GM10248 (cell line): ENCODE measurements around the gene YPEL4.

ENCODE experiments used
- CTCF ChIA-PET: fragments of 300-600 bp; sonication (Branson Sonifier 250); formaldehyde crosslinking; extraction: SDS; loops from one replicate; lab custom pipeline; 2021; ENCODE audit warnings: antibody characterized with exemption; lab: Yijun Ruan, JAX
- POLR2A ChIA-PET: fragments of 350-650 bp; sonication (Branson Sonifier 250); formaldehyde crosslinking; extraction: SDS; loops from one replicate; lab custom pipeline; 2020; ENCODE audit warnings: antibody characterized with exemption; lab: Yijun Ruan, JAX
- DNase-seq: peaks from one replicate; pipeline ENCODE4 v3.0.0; 2012; ENCODE audit errors: extremely low spot score
- TF ChIP-seq, protein P1 (sequence below): IDR thresholded peaks from 2 replicates; pipeline ENCODE4 v1.5.1; 2012; ENCODE audit warnings: mild to moderate bottlenecking, low read depth; ENCODE audit errors: extremely low read depth, missing control alignments, control extremely low read depth

Gene YPEL4

DNA sequence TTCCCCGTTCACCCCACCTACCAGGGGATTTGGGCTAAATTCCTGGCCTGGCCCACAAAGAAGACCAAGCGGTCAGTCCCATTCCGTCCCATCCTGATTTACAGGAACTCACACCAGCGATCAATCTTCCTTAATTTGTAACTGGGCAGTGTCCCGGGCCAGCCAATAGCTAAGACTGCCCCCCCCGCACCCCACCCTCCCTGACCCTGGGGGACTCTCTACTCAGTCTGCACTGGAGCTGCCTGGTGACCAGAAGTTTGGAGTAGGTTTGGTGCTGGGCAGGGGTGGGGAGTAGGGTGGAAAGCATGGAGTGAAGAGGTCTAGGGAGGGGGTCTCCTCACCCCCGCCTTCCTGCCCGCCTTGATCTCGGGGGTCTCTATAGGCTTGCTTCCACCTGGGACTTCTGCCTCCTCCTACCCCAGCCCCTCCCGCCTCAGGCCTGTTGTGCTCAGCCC, 52.2 kb downstream of the YPEL4 start, which contains the start of gene SERPING1:
SERPING1 (plus strand) TSS at position 225 of the 455 bp plus-strand sequence. CDS start 586 bp downstream, outside the sequence.
- CTCF ChIA-PET = no interaction called here
- POLR2A ChIA-PET = interaction anchor here (0.6 kb wide), 2 partner anchors 60 to 300 kb away, joined by 4 to 6 read pairs; partner anchors contain the start of gene SMTNL1
- DNase-seq = no peak
- TF ChIP-seq, protein P1, sequence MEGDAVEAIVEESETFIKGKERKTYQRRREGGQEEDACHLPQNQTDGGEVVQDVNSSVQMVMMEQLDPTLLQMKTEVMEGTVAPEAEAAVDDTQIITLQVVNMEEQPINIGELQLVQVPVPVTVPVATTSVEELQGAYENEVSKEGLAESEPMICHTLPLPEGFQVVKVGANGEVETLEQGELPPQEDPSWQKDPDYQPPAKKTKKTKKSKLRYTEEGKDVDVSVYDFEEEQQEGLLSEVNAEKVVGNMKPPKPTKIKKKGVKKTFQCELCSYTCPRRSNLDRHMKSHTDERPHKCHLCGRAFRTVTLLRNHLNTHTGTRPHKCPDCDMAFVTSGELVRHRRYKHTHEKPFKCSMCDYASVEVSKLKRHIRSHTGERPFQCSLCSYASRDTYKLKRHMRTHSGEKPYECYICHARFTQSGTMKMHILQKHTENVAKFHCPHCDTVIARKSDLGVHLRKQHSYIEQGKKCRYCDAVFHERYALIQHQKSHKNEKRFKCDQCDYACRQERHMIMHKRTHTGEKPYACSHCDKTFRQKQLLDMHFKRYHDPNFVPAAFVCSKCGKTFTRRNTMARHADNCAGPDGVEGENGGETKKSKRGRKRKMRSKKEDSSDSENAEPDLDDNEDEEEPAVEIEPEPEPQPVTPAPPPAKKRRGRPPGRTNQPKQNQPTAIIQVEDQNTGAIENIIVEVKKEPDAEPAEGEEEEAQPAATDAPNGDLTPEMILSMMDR = no peak

DNA sequence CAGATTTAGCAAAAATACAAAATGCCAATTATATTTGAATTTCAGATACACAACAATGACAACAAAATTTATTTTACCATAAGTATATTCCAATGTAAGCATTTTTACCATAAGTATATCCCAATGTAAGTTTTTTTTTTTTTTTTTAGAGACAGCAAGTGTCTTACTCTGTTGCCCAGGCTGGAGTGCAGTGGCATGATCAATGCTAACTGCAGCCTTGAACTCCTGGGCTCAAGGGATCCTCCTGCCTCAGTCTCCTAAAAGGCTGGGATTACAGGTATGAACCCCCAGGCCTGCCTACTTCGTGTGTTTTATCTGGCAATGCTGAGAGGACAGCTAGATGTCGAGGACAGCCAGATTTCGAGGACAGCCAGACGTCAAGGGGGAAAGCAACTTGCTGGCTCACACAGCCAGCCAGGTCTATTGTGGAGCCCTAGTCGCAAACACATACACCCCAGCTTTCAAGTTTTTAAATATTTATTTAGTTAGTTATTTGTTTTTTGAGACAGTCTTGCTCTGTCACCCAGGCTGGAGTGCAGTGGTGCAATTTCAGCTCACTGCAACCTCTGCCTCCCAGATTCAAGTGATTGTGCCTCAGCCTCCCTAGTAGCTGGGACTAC, 53.3 kb downstream of the YPEL4 start:
- POLR2A ChIA-PET = interaction anchor here (1.0 kb wide), 1 partner anchor 38 kb away, joined by 3 read pairs; no protein-coding TSS in a partner anchor
- CTCF ChIA-PET = interaction anchor here (1.0 to 1.8 kb wide), 3 partner anchors 9 to 45 kb away, joined by 3 to 11 read pairs (median 7); no protein-coding TSS in a partner anchor
- TF ChIP-seq, protein P1 = no peak
- no peak for DNase-seq
